ENCODE data around the gene SLC12A7.

The SLC12A7 gene

DNA sequence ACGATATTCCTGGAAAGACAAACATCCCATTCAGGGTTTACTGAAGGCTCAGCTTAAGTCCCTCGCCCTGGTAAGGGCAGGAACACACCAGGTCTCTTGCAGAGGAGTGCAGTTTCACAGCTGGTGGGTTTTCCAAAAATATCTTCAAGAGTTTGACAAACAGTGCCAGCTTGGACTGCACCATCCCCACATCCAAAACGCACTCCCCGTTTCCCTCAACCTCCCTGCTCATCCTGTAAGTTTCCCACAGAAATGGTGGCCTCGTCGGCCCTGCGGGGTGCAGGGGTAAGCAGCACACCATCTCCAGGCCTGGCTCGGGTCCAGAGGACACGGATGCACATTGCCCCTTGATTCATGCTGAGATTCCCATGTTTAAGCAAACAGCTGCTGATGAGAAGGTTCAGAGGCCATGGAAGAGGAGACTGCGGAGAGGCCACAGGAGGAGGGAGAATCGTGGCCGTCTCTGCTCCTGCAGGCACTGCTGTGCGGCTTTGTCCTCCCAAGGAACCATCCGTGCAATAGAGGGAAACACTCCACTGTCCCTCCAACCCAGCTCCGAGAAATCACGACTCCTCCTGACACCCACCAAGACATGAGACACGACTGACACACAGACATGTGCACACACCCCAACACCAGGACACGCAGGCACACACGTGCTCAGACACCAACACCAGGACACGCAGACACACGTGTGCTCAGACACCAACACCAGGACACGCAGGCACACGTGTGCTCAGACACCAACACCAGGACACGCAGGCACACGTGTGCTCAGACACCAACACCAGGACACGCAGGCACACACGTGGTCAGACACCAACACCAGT, 24.0 kb upstream of the SLC12A7 start:
- Histone ChIP-seq H3K4me3 (no peak overlapping the region), H3K36me3 (no peaks in the 10 kb centered on the region), H3K4me1 (peaks cover 0 to 11% (median 0%) of the 10 kb centered on the region in 4 donors), H3K27ac (no peak overlapping the region), H3K27me3 (peaks cover 0 to 80% of the 10 kb centered on the region in 2 donors), H3K9me3 (no peaks in the 10 kb centered on the region)
- DNase-seq = no peak
- intact Hi-C loops (cut with DNase I; ENCODE audit: low total_unique reads) = no loop called here
- TF ChIP-seq, protein P1, sequence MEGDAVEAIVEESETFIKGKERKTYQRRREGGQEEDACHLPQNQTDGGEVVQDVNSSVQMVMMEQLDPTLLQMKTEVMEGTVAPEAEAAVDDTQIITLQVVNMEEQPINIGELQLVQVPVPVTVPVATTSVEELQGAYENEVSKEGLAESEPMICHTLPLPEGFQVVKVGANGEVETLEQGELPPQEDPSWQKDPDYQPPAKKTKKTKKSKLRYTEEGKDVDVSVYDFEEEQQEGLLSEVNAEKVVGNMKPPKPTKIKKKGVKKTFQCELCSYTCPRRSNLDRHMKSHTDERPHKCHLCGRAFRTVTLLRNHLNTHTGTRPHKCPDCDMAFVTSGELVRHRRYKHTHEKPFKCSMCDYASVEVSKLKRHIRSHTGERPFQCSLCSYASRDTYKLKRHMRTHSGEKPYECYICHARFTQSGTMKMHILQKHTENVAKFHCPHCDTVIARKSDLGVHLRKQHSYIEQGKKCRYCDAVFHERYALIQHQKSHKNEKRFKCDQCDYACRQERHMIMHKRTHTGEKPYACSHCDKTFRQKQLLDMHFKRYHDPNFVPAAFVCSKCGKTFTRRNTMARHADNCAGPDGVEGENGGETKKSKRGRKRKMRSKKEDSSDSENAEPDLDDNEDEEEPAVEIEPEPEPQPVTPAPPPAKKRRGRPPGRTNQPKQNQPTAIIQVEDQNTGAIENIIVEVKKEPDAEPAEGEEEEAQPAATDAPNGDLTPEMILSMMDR (IDR thresholded peaks at IDR 0.05) = no peak

DNA sequence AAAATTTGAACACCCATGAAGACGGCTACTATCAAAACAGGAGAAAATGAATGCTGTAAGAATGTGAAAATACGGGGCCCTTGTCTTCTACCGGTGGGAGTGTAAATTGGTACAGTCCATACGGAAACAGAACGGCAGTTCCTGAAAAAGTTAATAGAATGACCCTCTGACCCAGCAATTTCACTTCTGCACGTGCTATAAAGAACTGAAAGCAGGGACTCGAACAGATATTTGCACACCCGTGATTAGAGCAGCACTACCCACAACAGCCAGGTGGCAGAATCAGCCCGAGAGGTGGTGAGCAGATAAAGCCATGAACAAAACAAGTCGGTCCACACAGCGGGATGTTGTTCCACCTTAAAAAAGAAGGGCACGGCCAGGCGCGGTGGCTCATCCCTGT, 22.6 kb upstream of the SLC12A7 start:
- intact Hi-C loops (cut with DNase I; ENCODE audit: low total_unique reads) = no loop called here
- Histone ChIP-seq H3K27me3 (peaks cover 0 to 80% of the 10 kb centered on the region in 2 donors), H3K27ac (no peak overlapping the region), H3K9me3 (no peaks in the 10 kb centered on the region), H3K4me1 (peaks cover 0 to 12% (median 0%) of the 10 kb centered on the region in 4 donors), H3K4me3 (no peak overlapping the region), H3K36me3 (no peaks in the 10 kb centered on the region)
- DNase-seq = no peak
- TF ChIP-seq, protein P1 (IDR thresholded peaks at IDR 0.05) = no peak

DNA sequence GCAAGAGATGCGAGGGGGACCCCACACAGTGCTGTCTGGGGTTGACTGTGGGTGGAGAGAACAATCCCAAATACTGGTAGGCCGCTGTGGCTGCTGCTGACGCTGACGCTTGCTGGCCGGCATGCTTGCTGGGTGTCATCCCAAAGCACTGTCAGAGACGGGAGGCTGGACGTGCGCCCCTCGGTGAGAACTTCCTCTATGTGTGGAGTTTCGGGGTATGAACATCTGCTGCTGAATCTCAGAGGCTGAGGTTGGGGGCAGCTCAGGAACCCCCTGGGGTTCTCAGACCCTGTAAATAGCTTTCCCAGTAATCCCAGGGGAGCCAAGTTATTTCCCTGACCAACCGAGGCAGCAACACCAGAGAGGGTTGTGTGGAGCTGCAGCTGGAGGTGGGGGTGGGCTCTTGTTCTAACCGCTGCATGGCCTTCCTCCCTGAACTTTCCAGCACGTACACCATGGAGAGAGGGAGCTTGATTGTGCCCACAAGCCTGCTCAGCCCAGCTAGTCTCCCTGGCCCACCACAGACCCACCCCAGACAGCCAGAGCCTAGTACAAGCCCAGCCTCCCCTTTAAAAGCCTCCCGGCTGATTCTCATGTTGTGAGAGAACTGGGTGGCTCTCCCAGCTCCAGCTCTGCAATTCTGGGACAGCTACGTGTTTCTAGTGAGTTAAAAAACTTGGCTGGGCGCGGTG, 21.8 kb upstream of the SLC12A7 start:
- Histone ChIP-seq H3K4me3 (no peak overlapping the region), H3K9me3 (no peaks in the 10 kb centered on the region), H3K27me3 (peaks cover 0 to 80% of the 10 kb centered on the region in 2 donors), H3K4me1 (peaks cover 0 to 12% (median 0%) of the 10 kb centered on the region in 4 donors), H3K27ac (no peak overlapping the region), H3K36me3 (no peaks in the 10 kb centered on the region)
- DNase-seq = no peak
- intact Hi-C loops (cut with DNase I; ENCODE audit: low total_unique reads) = no loop called here
- TF ChIP-seq, protein P1 (IDR thresholded peaks at IDR 0.05) = no peak

DNA sequence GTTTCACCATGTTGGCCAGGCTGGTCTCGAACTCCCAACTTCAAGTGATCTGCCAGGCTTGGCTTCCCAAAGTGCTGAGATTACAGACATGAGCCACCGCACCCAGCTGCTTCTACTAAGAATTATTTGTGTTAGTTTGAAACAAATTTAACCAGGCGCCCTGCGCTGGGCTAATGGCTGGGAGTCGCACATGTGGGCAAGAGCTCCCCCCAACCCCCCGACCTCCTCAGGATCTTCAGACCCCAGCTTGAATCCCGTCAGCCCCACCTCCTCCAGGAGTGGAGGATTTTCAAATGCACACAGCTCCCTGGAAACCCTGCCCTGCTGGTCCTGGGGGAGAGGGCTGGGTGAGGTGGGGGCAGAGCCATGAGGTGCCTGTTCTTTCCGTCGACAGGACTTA, 21.2 kb upstream of the SLC12A7 start:
- TF ChIP-seq, protein P1 (IDR thresholded peaks at IDR 0.05) = no peak
- no peaks in the 10 kb centered on the region for H3K36me3 ChIP-seq
- intact Hi-C loops (cut with DNase I; ENCODE audit: low total_unique reads) = no loop called here
- H3K27me3 ChIP-seq = peaks cover 0 to 77% of the 10 kb centered on the region in 2 donors
- peaks cover 0 to 12% (median 0%) of the 10 kb centered on the region in 4 donors for H3K4me1 ChIP-seq
- DNase-seq = no peak
- no peak overlapping the region for H3K27ac ChIP-seq
- no peak overlapping the region for H3K4me3 ChIP-seq
- H3K9me3 ChIP-seq = no peaks in the 10 kb centered on the region

DNA sequence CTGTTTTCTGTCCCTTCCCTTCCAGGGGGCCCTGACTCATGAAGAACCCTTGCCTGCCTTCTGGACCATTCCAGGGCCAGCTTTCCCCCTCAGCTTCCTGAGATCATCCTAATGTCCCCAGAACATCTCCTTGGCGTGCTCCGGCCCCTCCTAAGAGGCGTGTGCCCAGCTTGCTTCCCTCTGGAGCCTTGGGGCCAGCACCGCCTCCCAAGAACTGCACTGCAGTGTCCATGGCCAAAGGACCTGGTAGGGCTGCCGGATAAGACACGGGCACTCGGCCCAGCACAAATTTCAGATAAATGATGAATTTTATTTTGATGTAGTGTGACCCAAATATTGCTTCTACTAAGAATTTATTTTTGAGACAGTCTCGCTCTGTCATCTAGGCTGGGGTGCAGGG, 20.7 kb upstream of the SLC12A7 start:
- TF ChIP-seq, protein P1 (IDR thresholded peaks at IDR 0.05) = no peak
- DNase-seq = no peak
- no peak overlapping the region for H3K27ac ChIP-seq
- peaks cover 0 to 12% (median 0%) of the 10 kb centered on the region in 4 donors for H3K4me1 ChIP-seq
- no peak overlapping the region for H3K4me3 ChIP-seq
- intact Hi-C loops (cut with DNase I; ENCODE audit: low total_unique reads) = no loop called here
- H3K36me3 ChIP-seq = no peaks in the 10 kb centered on the region
- no peaks in the 10 kb centered on the region for H3K9me3 ChIP-seq
- H3K27me3 ChIP-seq = peaks cover 0 to 71% of the 10 kb centered on the region in 2 donors
